ENCODE measurements around the gene DGKZ. TPM values are rescaled to one million over a fixed set of nuclear protein-coding genes. Genes with fewer than 3 reads are reported as not detected.

DGKZ gene
- total RNA-seq, 2 experiments from 2014 or later, result 159 to 166 TPM

- no peaks in the 10 kb centered on the region for H3K9me3 ChIP-seq (ENCODE audit: control insufficient read depth in 1 of 2, insufficient read depth in 1 of 2, low read length in 2 of 2)
- Mint-ChIP-seq H3K36me3 (ENCODE audit: low read depth) (peaks cover 30% of the 10 kb centered on the region), H3K4me3 (peak overlapping the region; percentile 35), H3K27ac (peak overlapping the region; percentile 91), H3K9me3 (no peaks in the 10 kb centered on the region), H3K27me3 (no peaks in the 10 kb centered on the region), H3K4me1 (ENCODE audit: low read depth) (peaks cover 64% of the 10 kb centered on the region)
- peaks cover 46% of the 10 kb centered on the region for H3K36me3 ChIP-seq (ENCODE audit: insufficient read depth, low read length)
- ChIA-PET CTCF (interaction anchor here (3.4 to 4.7 kb wide), 2 partner anchors 11 kb away, joined by 32 to 40 read pairs; no protein-coding TSS in a partner anchor), POLR2A (interaction anchor here (0.8 to 1.2 kb wide), 2 partner anchors 14 to 120 kb away, joined by 3 read pairs; no protein-coding TSS in a partner anchor)
- H3K27ac ChIP-seq (ENCODE audit: low read depth in 1 of 2, low read length in 2 of 2), result peak overlapping the region; percentile 34 to 43
- H3K27me3 ChIP-seq (ENCODE audit: control insufficient read depth in 1 of 2, insufficient read depth in 2 of 2, low read length in 2 of 2), result no peaks in the 10 kb centered on the region
- DNase-seq (peak in 2 of 14 experiments; percentile 52 to 67), ATAC-seq (ENCODE audit: poor library complexity) (no peak)
- intact Hi-C loops (cut with DNase I, micrococcal nuclease), result no loop called here
- TF ChIP-seq, protein P1, sequence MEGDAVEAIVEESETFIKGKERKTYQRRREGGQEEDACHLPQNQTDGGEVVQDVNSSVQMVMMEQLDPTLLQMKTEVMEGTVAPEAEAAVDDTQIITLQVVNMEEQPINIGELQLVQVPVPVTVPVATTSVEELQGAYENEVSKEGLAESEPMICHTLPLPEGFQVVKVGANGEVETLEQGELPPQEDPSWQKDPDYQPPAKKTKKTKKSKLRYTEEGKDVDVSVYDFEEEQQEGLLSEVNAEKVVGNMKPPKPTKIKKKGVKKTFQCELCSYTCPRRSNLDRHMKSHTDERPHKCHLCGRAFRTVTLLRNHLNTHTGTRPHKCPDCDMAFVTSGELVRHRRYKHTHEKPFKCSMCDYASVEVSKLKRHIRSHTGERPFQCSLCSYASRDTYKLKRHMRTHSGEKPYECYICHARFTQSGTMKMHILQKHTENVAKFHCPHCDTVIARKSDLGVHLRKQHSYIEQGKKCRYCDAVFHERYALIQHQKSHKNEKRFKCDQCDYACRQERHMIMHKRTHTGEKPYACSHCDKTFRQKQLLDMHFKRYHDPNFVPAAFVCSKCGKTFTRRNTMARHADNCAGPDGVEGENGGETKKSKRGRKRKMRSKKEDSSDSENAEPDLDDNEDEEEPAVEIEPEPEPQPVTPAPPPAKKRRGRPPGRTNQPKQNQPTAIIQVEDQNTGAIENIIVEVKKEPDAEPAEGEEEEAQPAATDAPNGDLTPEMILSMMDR (IDR thresholded peaks at IDR 0.05), result no peak
- H3K4me1 ChIP-seq (ENCODE audit: insufficient read depth, low read length), result peaks cover 76% of the 10 kb centered on the region
- H3K4me3 ChIP-seq (ENCODE audit: low read length), result no peak overlapping the region
These were observed 15.8 kb downstream of the DGKZ start for GRCh38 chr11:46363031-46363407.

- ChIA-PET CTCF (interaction anchor here (4.7 kb wide), 1 partner anchor 12 kb away, joined by 32 read pairs; no protein-coding TSS in a partner anchor), POLR2A (interaction anchor here (0.8 to 1.2 kb wide), 2 partner anchors 14 to 120 kb away, joined by 3 read pairs; no protein-coding TSS in a partner anchor)
- peaks cover 76% of the 10 kb centered on the region for H3K4me1 ChIP-seq (ENCODE audit: insufficient read depth, low read length)
- peak overlapping the region; percentile 59 for H3K27ac Mint-ChIP-seq
- H3K27ac ChIP-seq (ENCODE audit: low read depth in 1 of 2, low read length in 2 of 2), result peak overlapping the region in 1 of 2 donors; percentile 43
- no peak for DNase-seq
- no peaks in the 10 kb centered on the region for H3K27me3 ChIP-seq (ENCODE audit: control insufficient read depth in 1 of 2, insufficient read depth in 2 of 2, low read length in 2 of 2)
- no peaks in the 10 kb centered on the region for H3K27me3 Mint-ChIP-seq
- no peak for ATAC-seq (ENCODE audit: poor library complexity)
- no peak overlapping the region for H3K4me3 Mint-ChIP-seq
- H3K36me3 Mint-ChIP-seq (ENCODE audit: low read depth), result peaks cover 33% of the 10 kb centered on the region
- H3K9me3 Mint-ChIP-seq, result no peaks in the 10 kb centered on the region
- H3K4me3 ChIP-seq (ENCODE audit: low read length), result no peak overlapping the region
- H3K9me3 ChIP-seq (ENCODE audit: control insufficient read depth in 1 of 2, insufficient read depth in 1 of 2, low read length in 2 of 2), result no peaks in the 10 kb centered on the region
- intact Hi-C loops (cut with DNase I, micrococcal nuclease), result no loop called here
- TF ChIP-seq, protein P1 (IDR thresholded peaks at IDR 0.05), result no peak
- peaks cover 65% of the 10 kb centered on the region for H3K4me1 Mint-ChIP-seq (ENCODE audit: low read depth)
- peaks cover 51% of the 10 kb centered on the region for H3K36me3 ChIP-seq (ENCODE audit: insufficient read depth, low read length)
These were observed 16.3 kb downstream of the DGKZ start for GRCh38 chr11:46363455-46364005.

DNA sequence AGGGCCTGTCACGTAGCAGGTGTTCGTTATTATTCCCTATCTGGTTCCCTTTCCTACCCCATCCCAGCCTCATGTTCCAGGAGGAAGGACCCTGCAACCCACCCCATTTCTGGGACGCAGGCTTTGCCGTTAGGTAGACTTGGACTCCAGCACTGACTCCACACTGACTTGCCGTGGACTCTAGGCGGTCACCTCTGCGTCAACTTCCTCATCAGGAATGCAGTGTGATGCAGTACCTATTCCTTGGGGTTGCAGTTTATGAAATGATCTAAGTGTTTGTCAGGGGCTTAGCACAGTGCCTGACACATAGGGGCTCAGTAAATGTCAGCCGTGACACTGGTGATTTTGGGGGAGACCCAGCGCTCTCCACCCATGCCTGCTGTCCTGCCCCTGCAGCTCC, 16.8 kb downstream of the DGKZ start:
- ATAC-seq (ENCODE audit: poor library complexity) (no peak), DNase-seq (no peak)
- Mint-ChIP-seq H3K4me1 (ENCODE audit: low read depth) (peaks cover 67% of the 10 kb centered on the region), H3K9me3 (no peaks in the 10 kb centered on the region), H3K27ac (peak overlapping the region; percentile 59), H3K27me3 (no peaks in the 10 kb centered on the region), H3K36me3 (ENCODE audit: low read depth) (peaks cover 38% of the 10 kb centered on the region), H3K4me3 (no peak overlapping the region)
- ChIA-PET CTCF (interaction anchor here (4.7 to 5.3 kb wide), 2 partner anchors 12 to 16 kb away, joined by 32 to 34 read pairs; partner anchors contain the start of gene DGKZ), POLR2A (no interaction called here)
- intact Hi-C loops (cut with DNase I, micrococcal nuclease), result no loop called here
- no peak overlapping the region for H3K4me3 ChIP-seq (ENCODE audit: low read length)
- H3K27me3 ChIP-seq (ENCODE audit: control insufficient read depth in 1 of 2, insufficient read depth in 2 of 2, low read length in 2 of 2), result no peaks in the 10 kb centered on the region
- no peaks in the 10 kb centered on the region for H3K9me3 ChIP-seq (ENCODE audit: control insufficient read depth in 1 of 2, insufficient read depth in 1 of 2, low read length in 2 of 2)
- TF ChIP-seq, protein P1 (IDR thresholded peaks at IDR 0.05), result no peak
- H3K36me3 ChIP-seq (ENCODE audit: insufficient read depth, low read length), result peaks cover 57% of the 10 kb centered on the region
- H3K27ac ChIP-seq (ENCODE audit: low read depth in 1 of 2, low read length in 2 of 2), result peak overlapping the region in 1 of 2 donors; percentile 39
- H3K4me1 ChIP-seq (ENCODE audit: insufficient read depth, low read length), result peaks cover 75% of the 10 kb centered on the region
